B cell (primary cell): ENCODE results near the gene THAP4. TPM values are rescaled to one million over a fixed set of nuclear protein-coding genes. Genes with fewer than 3 reads are reported as not detected.

Experiments
- ATAC-seq: fragments of 200-7000 bp; cut with Tn5 transposase; one replicate; pipeline ENCODE4 v1.10.0; 2021; ENCODE audit warnings: low read depth, mild to moderate bottlenecking, moderate number of reproducible peaks, moderate library complexity
- CTCF ChIA-PET: fragments of 350-600 bp; sonication (Branson Sonifier 250); formaldehyde crosslinking; loops from one replicate; lab custom pipeline; 2021; ENCODE audit warnings: antibody characterized with exemption, inconsistent platforms; lab: Charles Lee
- POLR2A ChIA-PET: fragments of 350-600 bp; sonication (Branson Sonifier 250); formaldehyde crosslinking; loops from one replicate; lab custom pipeline; 2021; ENCODE audit warnings: antibody characterized with exemption; lab: Charles Lee
- DNase-seq: peaks from one replicate; pipeline ENCODE4 v3.0.0; 2013
- H2AFZ ChIP-seq: 2 replicates; pipeline ENCODE4 v1.6.1; 2012; ENCODE audit warnings: mild to moderate bottlenecking, low read depth, low read length; ENCODE audit not compliant: insufficient read depth, poor library complexity, severe bottlenecking
- H3K27ac ChIP-seq, 2 donors: 1 replicate in 1 of 2; 2 replicates in 1 of 2; pipeline ENCODE4 v1.5.1; 2012 to 2013; ENCODE audit warnings: low read length in 2 of 2, mild to moderate bottlenecking in 2 of 2, moderate library complexity in 1 of 2
- H3K27me3 ChIP-seq, 4 experiments: fragments of 200-600 bp in 1 of 4; sonication (generic) in 1 of 4; replicated peaks in 1 of 4; 1 replicate in 2 of 4; 2 replicates in 2 of 4; pipeline versions ENCODE4 v1.6.1 to v1.7.0; 2013 to 2016; ENCODE audit warnings: low read length in 3 of 4, mild to moderate bottlenecking in 2 of 4, mixed read lengths in 1 of 4, moderate library complexity in 1 of 4; ENCODE audit not compliant: insufficient read depth in 4 of 4, control insufficient read depth in 3 of 4; ENCODE audit errors: control extremely low read depth in 1 of 4
- H3K36me3 ChIP-seq, 2 experiments: replicated peaks in 1 of 2; 1 replicate in 1 of 2; 2 replicates in 1 of 2; pipeline versions ENCODE4 v1.6.1 to v1.7.1; 2013; ENCODE audit warnings: low read length in 1 of 2; ENCODE audit not compliant: insufficient read depth in 2 of 2, control insufficient read depth in 1 of 2; ENCODE audit errors: control extremely low read depth in 1 of 2, extremely low read depth in 1 of 2
- H3K4me1 ChIP-seq, 2 donors: fragments of 200-600 bp in 1 of 2; sonication (generic) in 1 of 2; 1 replicate in 1 of 2; 2 replicates in 1 of 2; pipeline versions ENCODE4 v1.5.1 to v1.6.1; 2013 to 2017; ENCODE audit warnings: low read length in 2 of 2; ENCODE audit not compliant: control insufficient read depth in 2 of 2, insufficient read depth in 2 of 2
- H3K4me2 ChIP-seq: replicated peaks from 2 replicates; pipeline ENCODE3; 2012; ENCODE audit warnings: mild to moderate bottlenecking, low read depth, low read length; ENCODE audit not compliant: poor library complexity, severe bottlenecking
- H3K4me3 ChIP-seq, 5 experiments: fragments of 200-600 bp in 1 of 5; sonication (generic) in 1 of 5; 1 replicate in 3 of 5; 2 replicates in 2 of 5; pipeline versions ENCODE4 v1.5.1 to v1.7.0; 2011 to 2016; ENCODE audit warnings: low read length in 4 of 5, mild to moderate bottlenecking in 4 of 5, low read depth in 2 of 5, control low read depth in 1 of 5, moderate library complexity in 1 of 5; ENCODE audit not compliant: insufficient read depth in 1 of 5; ENCODE audit errors: control extremely low read depth in 1 of 5, extremely low read depth in 1 of 5
- H3K79me2 ChIP-seq: fragments of 200-600 bp; sonication (generic); one replicate; pipeline ENCODE4 v1.6.0; 2016; ENCODE audit warnings: low read length; ENCODE audit not compliant: control insufficient read depth, insufficient read depth
- H3K9ac ChIP-seq: fragments of 200-600 bp; sonication (generic); 2 replicates; pipeline ENCODE4 v1.6.1; 2017; ENCODE audit warnings: mild to moderate bottlenecking, low read length, moderate library complexity
- H3K9me3 ChIP-seq, 3 donors: one replicate each; pipeline versions ENCODE4 v1.6.1 to v1.7.1; 2013; ENCODE audit warnings: low read length in 2 of 3; ENCODE audit not compliant: control insufficient read depth in 2 of 3, insufficient read depth in 1 of 3; ENCODE audit errors: control extremely low read depth in 1 of 3
- H4K20me1 ChIP-seq: 2 replicates; pipeline ENCODE4 v1.6.0; 2012; ENCODE audit warnings: mild to moderate bottlenecking, low read length; ENCODE audit not compliant: insufficient read depth, control insufficient read depth, poor library complexity, severe bottlenecking
- H3K27ac Mint-ChIP-seq: one replicate; pipeline ENCODE4 v1.8.0; 2021; ENCODE audit warnings: mixed read lengths
- H3K27me3 Mint-ChIP-seq: one replicate; pipeline ENCODE4 v1.8.0; 2021; ENCODE audit warnings: mixed read lengths
- H3K4me1 Mint-ChIP-seq: one replicate; pipeline ENCODE4 v1.8.0; 2021; ENCODE audit warnings: mixed read lengths
- H3K4me3 Mint-ChIP-seq: one replicate; pipeline ENCODE4 v1.8.0; 2021; ENCODE audit warnings: mixed read lengths
- H3K9me3 Mint-ChIP-seq: one replicate; pipeline ENCODE4 v1.8.0; 2022; ENCODE audit warnings: mixed read lengths; ENCODE audit not compliant: insufficient read depth
- EZH2 ChIP-seq: IDR thresholded peaks from 2 replicates; pipeline ENCODE4 v1.6.1; 2012; ENCODE audit warnings: borderline replicate concordance, low read depth, mild to moderate bottlenecking, moderate library complexity, low read length; ENCODE audit not compliant: insufficient read depth, poor library complexity, severe bottlenecking
- WGBS: methylation state at CpG from one replicate; pipeline ENCODE4 v1.1.5; 2013; ENCODE audit warnings: missing lambda C conversion rate; ENCODE audit not compliant: insufficient coverage; 5-methylcytosine and 5-hydroxymethylcytosine counted together
- intact Hi-C: fragments of 100-400 bp; cut with micrococcal nuclease; formaldehyde crosslinking; loops from one replicate; pipeline ENCODE4 v1.10.0; 2022
- polyA plus RNA-seq: library from polyadenylated mRNA; depleted of rRNA; stranded (reverse); fragments of >200 nt; gene quantifications from 2 replicates; pipeline ENCODE4 v1.2.3, GENCODE V29; 2012
- total RNA-seq, 2 donors: library from RNA; stranded (reverse); fragments of 120-200 nt in 1 of 2; gene quantifications; 1 replicate in 1 of 2; 2 replicates in 1 of 2; pipeline versions ENCODE4 v1.2.3 to v1.2.4, GENCODE V29; 2013 to 2022
- TF ChIP-seq, protein P1 (sequence below): fragments of 200-600 bp; IDR thresholded peaks from one replicate; pipeline ENCODE4 v1.8.0; 2022; ENCODE audit warnings: antibody characterized with exemption, mild to moderate bottlenecking

Gene THAP4
- total and polyA plus RNA-seq, 2 donors (not counting 1 experiment from before 2014, with no cell fraction given), result 26.5 to 41.0 TPM

DNA sequence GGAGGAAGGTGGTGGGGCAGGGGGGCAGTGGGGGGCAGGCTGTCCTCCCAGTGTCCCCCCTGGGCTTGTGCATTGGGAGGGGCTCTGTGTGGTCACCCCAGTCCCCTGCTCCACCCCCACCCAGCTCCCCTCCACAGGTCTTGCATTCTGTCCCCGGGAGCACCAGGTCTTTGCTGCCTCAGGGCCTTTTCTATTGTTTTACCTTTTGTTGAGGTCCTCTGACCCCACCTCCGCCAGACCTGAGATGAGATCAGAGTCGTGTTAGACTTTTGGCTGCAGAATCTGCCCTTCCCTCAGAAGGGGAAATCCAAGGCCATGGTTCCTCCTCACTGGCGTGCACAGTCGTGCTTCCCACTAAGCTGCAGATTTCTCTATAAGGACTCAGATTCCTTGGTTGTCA lies 21.3 kb upstream of the THAP4 start:
- Mint-ChIP-seq H3K27ac (no peak overlapping the region), H3K4me1 (no peaks in the 10 kb centered on the region), H3K9me3 (no peaks in the 10 kb centered on the region), H3K4me3 (no peak overlapping the region), H3K27me3 (no peaks in the 10 kb centered on the region)
- Histone ChIP-seq H3K4me3 (no peak overlapping the region), H3K4me2 (no peak overlapping the region), H4K20me1 (no peaks in the 10 kb centered on the region), H3K27me3 (no peaks in the 10 kb centered on the region), H3K36me3 (peaks cover 0 to 57% of the 10 kb centered on the region in 2 experiments), H3K9ac (no peak overlapping the region), H3K79me2 (peaks cover 2% of the 10 kb centered on the region), H2AFZ (no peak overlapping the region), H3K9me3 (no peaks in the 10 kb centered on the region), H3K27ac (no peak overlapping the region), H3K4me1 (no peaks in the 10 kb centered on the region)
- no peak for ATAC-seq
- ChIA-PET POLR2A (interaction anchor here (0.6 kb wide), 1 partner anchor 441 kb away, joined by 5 read pairs; no protein-coding TSS in a partner anchor), CTCF (interaction anchor here (1.1 to 2.3 kb wide), 3 partner anchors 19 to 807 kb away, joined by 3 to 9 read pairs (median 5); no protein-coding TSS in a partner anchor)
- intact Hi-C loops, result no loop called here
- DNase-seq, result no peak
- 92% methylated on average over 5 of the region's 5 CpGs for WGBS
- no peak for TF ChIP-seq EZH2
- TF ChIP-seq, protein P1, sequence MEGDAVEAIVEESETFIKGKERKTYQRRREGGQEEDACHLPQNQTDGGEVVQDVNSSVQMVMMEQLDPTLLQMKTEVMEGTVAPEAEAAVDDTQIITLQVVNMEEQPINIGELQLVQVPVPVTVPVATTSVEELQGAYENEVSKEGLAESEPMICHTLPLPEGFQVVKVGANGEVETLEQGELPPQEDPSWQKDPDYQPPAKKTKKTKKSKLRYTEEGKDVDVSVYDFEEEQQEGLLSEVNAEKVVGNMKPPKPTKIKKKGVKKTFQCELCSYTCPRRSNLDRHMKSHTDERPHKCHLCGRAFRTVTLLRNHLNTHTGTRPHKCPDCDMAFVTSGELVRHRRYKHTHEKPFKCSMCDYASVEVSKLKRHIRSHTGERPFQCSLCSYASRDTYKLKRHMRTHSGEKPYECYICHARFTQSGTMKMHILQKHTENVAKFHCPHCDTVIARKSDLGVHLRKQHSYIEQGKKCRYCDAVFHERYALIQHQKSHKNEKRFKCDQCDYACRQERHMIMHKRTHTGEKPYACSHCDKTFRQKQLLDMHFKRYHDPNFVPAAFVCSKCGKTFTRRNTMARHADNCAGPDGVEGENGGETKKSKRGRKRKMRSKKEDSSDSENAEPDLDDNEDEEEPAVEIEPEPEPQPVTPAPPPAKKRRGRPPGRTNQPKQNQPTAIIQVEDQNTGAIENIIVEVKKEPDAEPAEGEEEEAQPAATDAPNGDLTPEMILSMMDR, result no peak

DNA sequence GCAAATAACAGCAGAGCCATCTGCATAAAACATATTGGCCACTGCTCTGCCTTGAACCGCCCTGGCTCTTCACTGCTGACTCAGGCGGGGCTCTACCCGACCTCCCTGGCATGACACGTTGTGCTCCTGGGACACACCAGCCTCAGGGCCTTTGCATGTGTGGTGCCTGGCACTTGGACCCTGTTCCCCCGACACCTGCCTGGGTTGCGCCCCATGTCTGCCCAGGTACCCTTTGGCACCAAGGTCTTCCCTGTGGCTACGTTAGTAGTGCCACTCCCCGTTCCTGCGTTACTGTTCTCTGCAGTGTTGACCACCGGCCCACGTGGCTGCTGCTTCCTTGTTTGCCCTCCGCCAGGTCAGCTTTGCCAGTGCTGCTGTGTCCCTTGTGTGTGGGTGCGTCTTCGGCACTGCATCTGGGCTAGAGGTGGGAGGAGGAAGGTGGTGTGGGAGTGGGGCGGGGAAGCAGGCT lies 20.9 kb upstream of the THAP4 start:
- Histone ChIP-seq H3K79me2 (peaks cover 6% of the 10 kb centered on the region), H3K4me2 (no peak overlapping the region), H3K9me3 (no peaks in the 10 kb centered on the region), H3K4me3 (no peak overlapping the region), H3K9ac (no peak overlapping the region), H3K4me1 (no peaks in the 10 kb centered on the region), H4K20me1 (no peaks in the 10 kb centered on the region), H3K27ac (no peak overlapping the region), H3K36me3 (peaks cover 0 to 62% of the 10 kb centered on the region in 2 experiments), H2AFZ (no peak overlapping the region), H3K27me3 (no peaks in the 10 kb centered on the region)
- no peak overlapping the region for H3K27ac Mint-ChIP-seq
- DNase-seq (no peak), ATAC-seq (no peak)
- no peaks in the 10 kb centered on the region for H3K4me1 Mint-ChIP-seq
- ChIA-PET POLR2A (interaction anchor here (0.6 kb wide), 1 partner anchor 441 kb away, joined by 5 read pairs; no protein-coding TSS in a partner anchor), CTCF (no interaction called here)
- 95% methylated on average over 14 of the region's 15 CpGs for WGBS
- no peaks in the 10 kb centered on the region for H3K9me3 Mint-ChIP-seq
- no peak overlapping the region for H3K4me3 Mint-ChIP-seq
- no peaks in the 10 kb centered on the region for H3K27me3 Mint-ChIP-seq
- intact Hi-C loops, result no loop called here
- no peak for TF ChIP-seq EZH2
- TF ChIP-seq, protein P1, result no peak
